ENCODE measurements around the gene DEPDC5.

DNA sequence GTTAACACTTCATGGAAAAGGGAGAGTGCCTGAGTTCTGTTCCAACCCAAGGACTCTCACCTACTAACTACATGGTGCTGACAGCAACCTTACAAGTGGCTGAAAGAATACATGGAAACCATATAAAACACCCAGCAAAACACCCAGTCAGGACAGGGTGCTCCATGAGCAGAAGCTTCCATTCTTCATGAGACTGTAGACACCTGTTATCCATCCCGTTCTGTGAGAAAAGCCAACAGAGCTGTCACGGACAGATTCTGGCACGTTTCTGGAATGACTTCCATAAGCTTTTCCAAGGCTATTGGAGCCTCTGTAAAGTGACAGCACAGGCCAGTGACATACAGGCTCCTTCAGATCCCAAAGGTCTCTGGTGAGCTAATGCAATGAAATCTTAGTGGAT is 27.1 kb upstream of the DEPDC5 start:
- TF ChIP-seq YY1 (IDR thresholded peaks at IDR 0.05; ENCODE audit: insufficient read depth, insufficient read length) (no peak), SUZ12 (IDR thresholded peaks at IDR 0.05; ENCODE audit: extremely low read depth, insufficient read depth, insufficient read length) (no peak)

All from NT2/D1 (cell line).